ENCODE measurements around the gene ITGB1BP1. TPM values are rescaled to one million over a fixed set of nuclear protein-coding genes. Genes with fewer than 3 reads are reported as not detected.

ITGB1BP1 gene
- total and polyA plus RNA-seq, 2 of the 13 experiments (the other 11 are each of a cell fraction or from before 2014, with no cell fraction given) = 106 to 108 TPM

DNA sequence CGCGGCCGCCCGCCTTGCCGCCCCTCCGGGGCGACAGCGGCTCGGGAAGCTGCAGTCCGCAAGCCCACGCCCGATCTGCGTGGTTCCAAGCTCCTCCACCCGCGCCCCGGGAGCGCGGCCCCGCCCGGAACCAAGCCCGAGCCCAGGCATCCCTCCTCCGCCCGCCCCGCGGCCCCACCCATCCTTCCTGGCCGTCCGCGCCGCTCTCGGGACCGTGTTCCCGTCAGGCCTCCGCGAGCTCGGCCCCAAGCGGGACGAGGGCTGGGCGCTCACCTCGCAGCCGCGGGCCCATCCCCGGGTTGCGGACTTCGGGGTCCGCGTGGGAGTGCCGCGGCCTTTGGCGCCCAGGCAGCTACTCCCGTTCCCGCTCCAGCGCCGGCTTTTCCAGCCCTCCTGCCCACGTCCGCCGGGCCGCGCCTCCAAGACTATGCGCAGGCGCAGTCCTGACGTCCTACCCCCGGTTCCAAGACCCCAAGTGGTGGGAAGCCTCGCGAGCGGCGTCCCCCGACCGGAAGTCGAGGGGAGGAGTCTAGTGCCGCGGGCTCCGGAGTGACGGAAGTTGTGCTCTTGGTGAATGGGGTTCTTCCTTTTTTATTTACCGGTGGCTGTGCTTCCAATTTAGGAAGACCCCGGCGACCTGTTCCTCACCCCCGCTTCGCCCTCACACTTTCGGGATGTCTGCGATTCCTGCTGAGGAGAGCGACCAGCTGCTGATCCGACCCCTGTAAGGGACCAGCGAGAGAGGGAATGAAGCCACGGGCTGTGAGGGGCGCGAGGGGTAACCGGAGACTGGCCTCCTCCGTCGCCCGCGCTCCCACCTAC lies at the start of gene ITGB1BP1, which contains the start of gene CPSF3 (continued):
- TF ChIP-seq CTCF (CRISPR knock-in tag; IDR thresholded peaks at IDR 0.05) (peak; percentile 45; the same call in 1 of the 2 replicates), ZNF75D (CRISPR knock-in tag; IDR thresholded peaks at IDR 0.05; ENCODE audit: borderline replicate concordance) (no peak), NBN (conservative IDR thresholded peaks at IDR 0.05) (no peak), ZNF256 (CRISPR knock-in tag; conservative IDR thresholded peaks at IDR 0.05) (peak; percentile 44), ZNF468 (CRISPR knock-in tag; IDR thresholded peaks at IDR 0.05) (no peak), SOX5 (CRISPR knock-in tag; IDR thresholded peaks at IDR 0.05; ENCODE audit: borderline replicate concordance) (peak; percentile 61; the same call in 1 of the 2 replicates), ZNF768 (CRISPR knock-in tag; IDR thresholded peaks at IDR 0.05) (peak; percentile 40; the same call in 1 of the 2 replicates), ZNF3 (CRISPR knock-in tag; IDR thresholded peaks at IDR 0.05) (peak; percentile 58; the same call in 1 of the 2 replicates), ZNF230 (CRISPR knock-in tag; IDR thresholded peaks at IDR 0.05) (no peak; the same call in 1 of the 2 replicates), NAIF1 (CRISPR knock-in tag; IDR thresholded peaks at IDR 0.05; ENCODE audit: borderline replicate concordance) (peak; percentile 79; the same call in 1 of the 2 replicates), ZNF557 (CRISPR knock-in tag; IDR thresholded peaks at IDR 0.05) (no peak; the same call in 1 of the 2 replicates)
- TF ChIP-seq, protein P1, sequence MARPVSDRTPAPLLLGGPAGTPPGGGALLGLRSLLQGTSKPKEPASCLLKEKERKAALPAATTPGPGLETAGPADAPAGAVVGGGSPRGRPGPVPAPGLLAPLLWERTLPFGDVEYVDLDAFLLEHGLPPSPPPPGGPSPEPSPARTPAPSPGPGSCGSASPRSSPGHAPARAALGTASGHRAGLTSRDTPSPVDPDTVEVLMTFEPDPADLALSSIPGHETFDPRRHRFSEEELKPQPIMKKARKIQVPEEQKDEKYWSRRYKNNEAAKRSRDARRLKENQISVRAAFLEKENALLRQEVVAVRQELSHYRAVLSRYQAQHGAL (CRISPR knock-in tag; IDR thresholded peaks at IDR 0.05; ENCODE audit: not compliant biosample characterization) = no peak
- TF ChIP-seq, protein P2, sequence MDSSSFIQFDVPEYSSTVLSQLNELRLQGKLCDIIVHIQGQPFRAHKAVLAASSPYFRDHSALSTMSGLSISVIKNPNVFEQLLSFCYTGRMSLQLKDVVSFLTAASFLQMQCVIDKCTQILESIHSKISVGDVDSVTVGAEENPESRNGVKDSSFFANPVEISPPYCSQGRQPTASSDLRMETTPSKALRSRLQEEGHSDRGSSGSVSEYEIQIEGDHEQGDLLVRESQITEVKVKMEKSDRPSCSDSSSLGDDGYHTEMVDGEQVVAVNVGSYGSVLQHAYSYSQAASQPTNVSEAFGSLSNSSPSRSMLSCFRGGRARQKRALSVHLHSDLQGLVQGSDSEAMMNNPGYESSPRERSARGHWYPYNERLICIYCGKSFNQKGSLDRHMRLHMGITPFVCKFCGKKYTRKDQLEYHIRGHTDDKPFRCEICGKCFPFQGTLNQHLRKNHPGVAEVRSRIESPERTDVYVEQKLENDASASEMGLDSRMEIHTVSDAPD (CRISPR knock-in tag; IDR thresholded peaks at IDR 0.05) = no peak
- TF ChIP-seq, protein P3, sequence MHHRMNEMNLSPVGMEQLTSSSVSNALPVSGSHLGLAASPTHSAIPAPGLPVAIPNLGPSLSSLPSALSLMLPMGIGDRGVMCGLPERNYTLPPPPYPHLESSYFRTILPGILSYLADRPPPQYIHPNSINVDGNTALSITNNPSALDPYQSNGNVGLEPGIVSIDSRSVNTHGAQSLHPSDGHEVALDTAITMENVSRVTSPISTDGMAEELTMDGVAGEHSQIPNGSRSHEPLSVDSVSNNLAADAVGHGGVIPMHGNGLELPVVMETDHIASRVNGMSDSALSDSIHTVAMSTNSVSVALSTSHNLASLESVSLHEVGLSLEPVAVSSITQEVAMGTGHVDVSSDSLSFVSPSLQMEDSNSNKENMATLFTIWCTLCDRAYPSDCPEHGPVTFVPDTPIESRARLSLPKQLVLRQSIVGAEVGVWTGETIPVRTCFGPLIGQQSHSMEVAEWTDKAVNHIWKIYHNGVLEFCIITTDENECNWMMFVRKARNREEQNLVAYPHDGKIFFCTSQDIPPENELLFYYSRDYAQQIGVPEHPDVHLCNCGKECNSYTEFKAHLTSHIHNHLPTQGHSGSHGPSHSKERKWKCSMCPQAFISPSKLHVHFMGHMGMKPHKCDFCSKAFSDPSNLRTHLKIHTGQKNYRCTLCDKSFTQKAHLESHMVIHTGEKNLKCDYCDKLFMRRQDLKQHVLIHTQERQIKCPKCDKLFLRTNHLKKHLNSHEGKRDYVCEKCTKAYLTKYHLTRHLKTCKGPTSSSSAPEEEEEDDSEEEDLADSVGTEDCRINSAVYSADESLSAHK (CRISPR knock-in tag; IDR thresholded peaks at IDR 0.05; ENCODE audit: borderline replicate concordance) = peak; percentile 14; the same call in 1 of the 2 replicates
- TF ChIP-seq, protein P4, sequence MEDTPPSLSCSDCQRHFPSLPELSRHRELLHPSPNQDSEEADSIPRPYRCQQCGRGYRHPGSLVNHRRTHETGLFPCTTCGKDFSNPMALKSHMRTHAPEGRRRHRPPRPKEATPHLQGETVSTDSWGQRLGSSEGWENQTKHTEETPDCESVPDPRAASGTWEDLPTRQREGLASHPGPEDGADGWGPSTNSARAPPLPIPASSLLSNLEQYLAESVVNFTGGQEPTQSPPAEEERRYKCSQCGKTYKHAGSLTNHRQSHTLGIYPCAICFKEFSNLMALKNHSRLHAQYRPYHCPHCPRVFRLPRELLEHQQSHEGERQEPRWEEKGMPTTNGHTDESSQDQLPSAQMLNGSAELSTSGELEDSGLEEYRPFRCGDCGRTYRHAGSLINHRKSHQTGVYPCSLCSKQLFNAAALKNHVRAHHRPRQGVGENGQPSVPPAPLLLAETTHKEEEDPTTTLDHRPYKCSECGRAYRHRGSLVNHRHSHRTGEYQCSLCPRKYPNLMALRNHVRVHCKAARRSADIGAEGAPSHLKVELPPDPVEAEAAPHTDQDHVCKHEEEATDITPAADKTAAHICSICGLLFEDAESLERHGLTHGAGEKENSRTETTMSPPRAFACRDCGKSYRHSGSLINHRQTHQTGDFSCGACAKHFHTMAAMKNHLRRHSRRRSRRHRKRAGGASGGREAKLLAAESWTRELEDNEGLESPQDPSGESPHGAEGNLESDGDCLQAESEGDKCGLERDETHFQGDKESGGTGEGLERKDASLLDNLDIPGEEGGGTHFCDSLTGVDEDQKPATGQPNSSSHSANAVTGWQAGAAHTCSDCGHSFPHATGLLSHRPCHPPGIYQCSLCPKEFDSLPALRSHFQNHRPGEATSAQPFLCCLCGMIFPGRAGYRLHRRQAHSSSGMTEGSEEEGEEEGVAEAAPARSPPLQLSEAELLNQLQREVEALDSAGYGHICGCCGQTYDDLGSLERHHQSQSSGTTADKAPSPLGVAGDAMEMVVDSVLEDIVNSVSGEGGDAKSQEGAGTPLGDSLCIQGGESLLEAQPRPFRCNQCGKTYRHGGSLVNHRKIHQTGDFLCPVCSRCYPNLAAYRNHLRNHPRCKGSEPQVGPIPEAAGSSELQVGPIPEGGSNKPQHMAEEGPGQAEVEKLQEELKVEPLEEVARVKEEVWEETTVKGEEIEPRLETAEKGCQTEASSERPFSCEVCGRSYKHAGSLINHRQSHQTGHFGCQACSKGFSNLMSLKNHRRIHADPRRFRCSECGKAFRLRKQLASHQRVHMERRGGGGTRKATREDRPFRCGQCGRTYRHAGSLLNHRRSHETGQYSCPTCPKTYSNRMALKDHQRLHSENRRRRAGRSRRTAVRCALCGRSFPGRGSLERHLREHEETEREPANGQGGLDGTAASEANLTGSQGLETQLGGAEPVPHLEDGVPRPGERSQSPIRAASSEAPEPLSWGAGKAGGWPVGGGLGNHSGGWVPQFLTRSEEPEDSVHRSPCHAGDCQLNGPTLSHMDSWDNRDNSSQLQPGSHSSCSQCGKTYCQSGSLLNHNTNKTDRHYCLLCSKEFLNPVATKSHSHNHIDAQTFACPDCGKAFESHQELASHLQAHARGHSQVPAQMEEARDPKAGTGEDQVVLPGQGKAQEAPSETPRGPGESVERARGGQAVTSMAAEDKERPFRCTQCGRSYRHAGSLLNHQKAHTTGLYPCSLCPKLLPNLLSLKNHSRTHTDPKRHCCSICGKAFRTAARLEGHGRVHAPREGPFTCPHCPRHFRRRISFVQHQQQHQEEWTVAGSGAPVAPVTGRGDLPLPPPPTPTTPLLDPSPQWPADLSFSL (CRISPR knock-in tag; IDR thresholded peaks at IDR 0.05) = no peak; the same call in 1 of the 2 replicates

Data from HepG2 (cell line).